ENCODE measurements around the gene CST7.
"Not testable (repeated sequence)": the region's sequence is repeated elsewhere in the genome, so short reads cannot be mapped to it uniquely, and the experiment has no call there.

Gene CST7

DNA sequence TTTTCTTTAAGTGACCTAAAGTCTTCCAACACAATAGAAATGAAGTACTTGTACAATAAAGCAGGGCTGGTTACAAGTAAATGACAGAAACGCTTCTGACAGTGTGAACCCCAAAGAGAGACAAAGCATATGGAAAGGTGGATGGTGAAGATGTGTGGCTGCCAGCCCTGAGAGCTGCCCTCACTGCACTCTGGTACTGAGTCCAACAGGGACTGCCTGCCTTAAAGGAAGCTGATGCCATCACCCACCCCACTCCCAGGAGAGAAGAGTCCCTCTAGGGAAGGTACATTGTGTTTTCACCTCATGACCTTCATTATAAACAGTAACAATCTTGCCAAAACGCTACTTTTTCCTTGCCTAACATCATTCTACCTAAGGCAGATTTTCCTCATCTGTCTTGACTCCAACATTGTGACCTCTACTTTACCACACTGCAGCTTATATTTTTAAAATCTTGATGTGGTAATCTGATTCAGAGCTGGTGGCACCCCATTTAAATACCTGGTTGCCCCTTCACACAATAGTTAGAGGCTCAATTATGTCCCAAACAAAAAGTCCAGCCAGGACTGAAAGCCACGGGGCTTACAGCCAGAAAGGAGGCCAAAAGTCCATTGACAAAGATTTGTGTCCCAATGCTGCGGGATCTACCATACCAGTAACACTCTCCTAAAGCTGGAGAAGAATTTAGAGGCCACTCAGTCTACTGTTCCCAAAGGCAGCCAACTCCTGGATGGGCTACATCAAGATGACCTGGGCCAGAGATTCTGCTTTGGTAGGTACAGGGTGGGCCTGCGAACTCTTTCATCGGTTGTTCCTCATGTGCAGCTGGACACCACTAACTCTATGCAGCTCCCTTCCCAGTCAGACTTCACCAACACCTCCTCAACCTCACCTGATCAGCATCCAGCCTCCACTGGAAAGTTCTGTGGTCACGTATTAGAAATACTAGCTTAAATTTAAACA lies 39.1 kb downstream of the CST7 start:
- DNase-seq = no peak

GRCh38 chr20:24989162-24989561 lies 40.1 kb downstream of the CST7 start:
- DNase-seq = peak; percentile 20

DNA sequence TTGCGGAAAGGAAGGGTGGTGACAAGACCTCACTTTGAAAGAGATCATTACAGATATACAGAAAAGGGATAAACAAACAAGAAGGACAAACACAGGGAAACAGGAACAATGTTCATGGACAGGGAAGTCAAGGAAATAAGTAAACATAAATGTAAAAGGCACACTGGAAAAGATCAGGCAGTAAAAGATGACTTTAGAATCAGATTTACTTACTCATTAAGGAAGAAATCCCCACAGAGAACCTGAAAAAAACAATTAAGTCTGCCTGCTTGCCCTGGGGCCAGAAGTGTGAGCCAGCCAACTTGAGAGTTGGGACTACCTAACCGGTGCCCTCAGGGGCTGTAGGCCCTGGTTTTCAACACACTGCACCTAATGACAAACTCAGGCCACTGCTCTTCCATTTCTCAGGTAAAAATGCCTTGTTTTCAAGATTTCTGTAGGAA lies 41.8 kb downstream of the CST7 start:
- no peak for DNase-seq

- DNase-seq = peak; percentile 57
Measured at GRCh38 chr20:24991897-24992486, 42.9 kb downstream of the CST7 start.

- peak; percentile 93 for DNase-seq
Measured at GRCh38 chr20:24992487-24993205, 43.6 kb downstream of the CST7 start, which contains the start of gene APMAP. Gene APMAP (minus strand): TSS chr20:24992751. CDS start chr20:24992688, 63 bp downstream.

DNA sequence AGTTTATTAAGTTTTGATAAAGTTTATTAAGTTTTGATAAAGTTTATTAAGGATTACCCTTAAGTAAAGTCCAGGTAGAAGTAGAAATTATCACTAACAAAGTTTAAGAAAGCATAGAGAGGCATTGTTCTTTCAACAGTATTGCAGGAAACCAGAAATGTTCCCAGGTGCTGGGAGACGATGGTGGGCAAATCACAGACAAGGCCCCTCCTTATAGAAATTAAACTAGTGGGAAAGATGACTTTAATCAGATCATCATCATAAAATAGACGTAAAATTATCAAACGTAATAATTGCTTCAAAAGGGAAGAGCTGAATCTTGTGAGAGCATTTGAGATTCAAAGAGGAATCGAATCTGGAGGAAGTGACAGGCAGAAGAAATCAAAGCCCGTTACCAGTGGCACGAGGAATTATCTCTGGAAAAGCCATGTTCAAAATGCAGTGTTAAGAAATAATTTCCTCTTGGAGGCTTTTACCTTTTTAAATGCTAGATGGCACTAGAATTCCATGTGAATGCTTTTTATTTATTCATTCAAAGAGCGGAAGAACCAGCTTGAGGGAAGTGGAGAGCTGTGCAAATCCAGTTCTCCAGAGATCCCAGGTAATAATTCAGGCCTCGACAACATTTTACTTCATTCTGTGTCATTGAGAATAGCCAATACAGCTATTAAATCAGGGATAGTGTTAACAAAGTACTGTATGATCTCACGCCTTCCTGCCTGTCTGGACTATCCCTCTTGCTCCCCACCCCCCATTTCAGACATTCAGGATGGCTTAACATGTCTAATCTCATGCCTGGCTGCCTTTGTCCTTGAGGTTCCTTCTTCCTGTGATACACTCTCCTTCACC lies 44.5 kb downstream of the CST7 start:
- DNase-seq = no peak

- DNase-seq = no peak
Measured at GRCh38 chr20:24994186-24994465, 45.1 kb downstream of the CST7 start.

GRCh38 chr20:24994470-24995368 lies 45.6 kb downstream of the CST7 start:
- peak; percentile 56 for DNase-seq

GRCh38 chr20:24995741-24996448 lies 46.8 kb downstream of the CST7 start:
- DNase-seq = no peak

DNA sequence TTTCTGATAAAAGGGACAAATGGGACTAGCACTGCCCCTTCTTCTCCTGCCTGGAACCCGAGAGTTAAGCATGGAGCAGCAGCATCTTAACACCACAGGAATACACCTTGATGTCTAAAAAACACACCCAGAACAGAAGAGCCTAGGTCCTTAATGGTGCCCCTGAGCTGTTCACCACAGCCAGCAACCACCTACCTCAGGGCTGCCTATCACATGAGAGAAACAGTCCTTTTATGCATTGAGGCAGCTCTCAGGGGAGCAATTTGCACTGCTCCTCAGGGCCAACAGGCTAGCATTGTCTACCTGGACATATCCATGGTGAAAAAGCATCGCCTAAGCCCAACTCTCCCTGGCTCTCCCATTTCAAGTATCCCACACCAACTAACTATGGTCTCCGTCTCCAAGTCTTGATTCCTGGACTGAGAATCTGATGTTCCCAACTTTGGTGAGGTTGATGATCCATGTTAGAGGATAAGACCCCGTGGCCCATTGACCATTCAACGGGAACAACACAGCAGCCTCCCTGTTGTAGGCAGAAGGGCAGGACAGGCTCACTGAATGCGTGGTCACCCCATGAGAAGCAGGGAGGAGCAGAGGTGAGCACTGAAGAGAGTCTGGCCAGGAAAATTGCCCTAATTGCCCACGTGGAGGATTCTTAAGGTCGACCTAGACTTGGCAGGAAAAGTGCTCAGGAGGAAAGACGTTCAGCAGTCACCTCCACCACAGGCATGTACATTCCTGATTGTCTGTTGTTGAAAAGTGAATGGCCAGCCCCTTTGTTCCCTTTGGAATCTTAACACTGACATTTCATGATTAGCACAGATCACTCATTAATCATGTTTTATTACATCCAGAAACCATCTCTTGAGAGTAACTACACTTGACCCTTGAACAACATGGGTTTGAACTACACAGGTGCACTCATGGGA lies 47.6 kb downstream of the CST7 start:
- no peak for DNase-seq

- no peak for DNase-seq
Measured at GRCh38 chr20:24998121-24998520, 49.1 kb downstream of the CST7 start.

DNA sequence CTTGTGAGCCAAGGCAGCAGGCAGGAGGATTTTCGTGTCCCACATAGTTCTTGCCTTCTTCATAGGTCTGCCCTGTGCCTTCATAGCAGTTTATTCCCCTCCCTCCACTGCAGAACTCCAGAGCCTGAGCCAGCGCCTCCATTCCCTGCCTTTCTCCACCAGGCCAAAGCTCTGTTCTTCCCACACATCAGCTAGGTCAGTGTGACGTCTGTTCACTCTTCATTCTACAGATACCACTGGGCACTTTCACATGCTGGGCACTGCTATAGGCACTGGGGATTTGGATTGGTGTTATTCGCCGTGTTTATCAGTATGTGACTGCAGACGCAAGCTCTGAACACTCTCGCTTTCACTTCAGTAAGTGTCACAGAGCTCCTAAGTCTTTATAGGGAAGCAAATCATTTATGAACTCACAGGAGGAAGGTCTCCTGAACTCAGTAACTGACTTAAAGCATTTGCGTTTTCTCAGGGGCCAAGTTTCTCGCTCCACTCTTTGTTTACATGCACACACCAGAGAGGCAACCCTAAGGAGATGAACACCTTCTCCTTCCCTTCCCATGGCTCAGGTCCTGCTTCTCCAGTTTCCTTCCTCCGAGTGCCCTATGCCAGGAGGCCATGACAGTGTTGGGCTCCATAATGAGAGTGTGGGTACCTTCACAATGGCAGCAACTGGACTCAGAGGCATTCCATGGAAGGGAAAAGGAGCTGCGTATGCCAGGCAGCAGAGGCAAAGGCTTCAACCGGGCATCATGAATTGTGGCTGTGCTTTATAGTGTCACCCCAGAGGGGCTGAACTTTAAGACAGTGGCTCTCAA lies 49.8 kb downstream of the CST7 start:
- no peak for DNase-seq

- no peak for DNase-seq
Measured at GRCh38 chr20:24999568-24999967, 50.5 kb downstream of the CST7 start.

DNA sequence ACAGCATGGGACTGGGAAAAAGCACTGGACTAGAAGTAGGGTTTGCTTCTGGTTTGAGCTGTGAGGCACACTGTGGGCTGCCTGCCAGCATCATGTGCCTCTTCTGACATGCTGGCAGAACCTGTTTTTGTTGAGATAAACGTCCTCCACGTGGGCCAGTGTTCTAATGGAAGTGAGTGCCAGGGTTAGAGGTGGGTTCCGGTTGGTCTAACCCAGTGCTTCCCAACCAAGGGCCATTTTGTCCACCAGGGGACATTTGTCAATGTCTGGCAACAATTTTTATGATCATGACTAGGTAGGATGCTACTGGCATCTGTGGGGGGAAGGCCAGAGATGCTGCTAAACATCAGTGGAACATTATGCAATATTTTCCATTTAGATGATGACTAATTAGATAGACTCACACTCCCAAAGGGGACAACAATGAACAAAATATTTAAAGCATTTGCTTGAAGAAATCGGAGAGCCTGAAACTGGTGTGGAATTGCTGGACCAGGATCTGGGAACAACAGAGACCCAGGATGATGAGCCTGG lies 51.3 kb downstream of the CST7 start:
- no peak for DNase-seq

DNA sequence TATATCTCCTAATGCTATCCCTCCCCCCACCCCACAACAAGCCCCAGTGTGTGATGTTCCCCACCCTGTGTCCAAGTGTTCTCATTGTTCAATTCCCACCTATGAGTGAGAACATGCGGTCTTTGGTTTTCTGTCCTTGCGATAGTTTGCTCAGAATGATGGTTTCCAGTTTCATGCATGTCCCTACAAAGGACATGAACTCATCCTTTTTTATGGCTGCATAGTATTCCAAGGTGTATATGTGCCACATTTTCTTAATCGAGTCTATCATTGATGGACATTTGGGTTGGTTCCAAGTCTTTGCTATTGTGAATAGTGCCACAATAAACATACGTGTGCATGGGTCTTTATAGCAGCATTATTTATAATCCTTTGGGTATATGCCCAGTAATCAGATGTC lies 52.3 kb downstream of the CST7 start:
- DNase-seq = not testable (repeated sequence)

DNA sequence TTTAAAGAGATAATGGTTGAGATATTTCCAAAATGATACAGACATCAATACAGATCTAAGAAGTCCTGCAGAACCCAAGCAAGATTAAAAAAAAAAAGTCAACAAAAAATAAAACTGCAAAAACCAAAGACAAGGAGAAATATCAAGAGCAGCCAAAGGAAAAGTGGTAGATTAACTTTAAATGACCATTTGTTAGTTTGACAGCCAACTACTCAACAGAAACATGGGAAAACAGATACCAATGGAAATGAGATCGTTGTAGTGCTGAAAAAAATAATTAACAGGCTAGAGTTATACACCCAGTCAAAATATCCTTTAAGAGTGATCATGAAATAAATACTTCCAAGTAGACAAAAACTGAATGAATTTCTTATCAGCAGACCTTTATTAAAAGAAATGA lies 53.9 kb downstream of the CST7 start:
- DNase-seq = no peak

DNA sequence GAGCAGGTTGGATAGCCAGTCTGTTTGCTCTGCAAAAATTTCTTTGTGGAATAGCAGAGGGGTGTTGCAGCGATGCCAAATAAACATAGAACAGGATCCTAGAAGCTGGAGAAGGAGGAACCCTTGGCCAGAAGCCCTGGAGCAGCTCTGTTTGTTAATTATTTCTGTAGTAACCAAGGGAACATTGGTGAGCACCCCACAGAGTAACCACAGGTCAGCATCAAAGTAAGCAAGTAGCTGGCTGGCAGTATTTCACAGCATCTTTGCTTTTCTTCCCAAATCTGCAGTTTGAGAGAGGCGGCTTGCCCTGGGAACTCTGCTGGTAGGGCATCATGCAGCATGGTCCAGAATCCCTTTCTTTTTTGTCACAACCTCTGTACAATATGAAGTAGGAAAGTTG lies 56.2 kb downstream of the CST7 start:
- DNase-seq = no peak

DNA sequence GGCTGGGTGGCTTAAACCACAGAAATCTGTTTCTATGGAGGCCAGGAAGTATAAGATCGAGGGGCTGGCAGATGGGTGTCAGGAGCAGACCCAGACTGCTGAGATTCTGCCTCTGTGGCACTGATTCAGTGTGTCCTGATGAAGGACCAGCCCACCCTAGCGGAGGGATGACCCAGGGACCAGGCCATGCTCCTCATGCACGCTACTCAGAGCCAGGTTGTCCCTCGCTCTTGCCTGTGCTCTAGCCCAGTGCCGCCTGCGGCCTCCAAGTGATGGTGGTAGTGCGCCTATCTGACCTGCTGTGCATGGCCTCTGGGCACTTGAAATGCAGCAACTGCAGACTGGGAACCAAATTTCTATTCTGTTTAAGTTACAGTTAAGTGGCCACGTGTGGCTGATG lies 56.6 kb downstream of the CST7 start:
- DNase-seq = no peak

All from NK-92 treated with Interleukin-12 subunit alpha and Interleukin-12 subunit beta, amount 100 ng/mL, for 24 hours (cell line).